ENCODE results near the gene FOLR1.

- TF ChIP-seq CTCF (IDR thresholded peaks at IDR 0.05) (no peak), POLR2A (IDR thresholded peaks at IDR 0.05) (no peak)
These were observed 53.4 kb downstream of the FOLR1 start for GRCh38 chr11:72245263-72245816.
